GM21619 (cell line): ENCODE results near the gene CDH12.

Experiments used
- ATAC-seq: cut with Tn5 transposase; IDR thresholded peaks from one replicate; pipeline ENCODE4 v1.9.1; 2021; ENCODE audit not compliant: unreplicated experiment

The CDH12 gene

GRCh38 chr5:21856987-21857386 is 996.2 kb downstream of the CDH12 start:
- no peak for ATAC-seq

DNA sequence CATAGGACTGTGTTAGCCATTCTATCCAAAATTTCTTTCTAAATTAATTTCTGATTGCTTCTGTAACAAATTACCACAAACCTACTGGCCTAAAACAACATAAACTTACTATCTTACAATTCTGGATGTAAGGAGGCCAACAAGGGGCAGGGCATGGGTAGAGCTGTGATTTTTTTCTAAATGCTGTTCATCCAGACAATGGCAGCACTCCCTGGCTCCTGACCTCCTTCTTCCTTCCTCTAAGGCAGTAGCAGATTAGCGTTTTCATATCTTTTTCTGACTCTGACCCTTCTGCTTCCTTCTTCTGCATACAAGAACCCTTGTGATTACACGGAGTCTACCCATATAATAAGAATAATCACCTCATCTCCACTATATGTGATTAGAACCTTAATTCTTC is 1005.8 kb downstream of the CDH12 start:
- ATAC-seq: no peak

DNA sequence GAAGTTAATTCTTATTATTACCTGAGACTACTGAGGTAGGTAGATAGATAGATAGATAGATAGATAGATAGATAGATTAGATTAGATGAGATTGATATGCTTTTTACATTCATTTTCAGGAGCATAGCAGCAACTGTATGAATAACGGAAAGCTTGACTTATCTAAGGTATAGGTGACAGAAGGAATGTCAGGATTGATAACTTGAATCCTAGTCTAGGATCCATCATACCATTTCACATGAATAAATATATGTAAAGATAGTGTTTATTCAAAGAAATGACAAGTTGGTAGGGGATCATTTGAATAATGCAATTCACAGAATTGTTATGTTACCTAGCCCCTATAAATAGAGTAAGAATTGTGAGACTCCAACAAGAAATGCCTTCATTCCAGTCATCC is 1008.2 kb downstream of the CDH12 start:
- ATAC-seq: no peak

DNA sequence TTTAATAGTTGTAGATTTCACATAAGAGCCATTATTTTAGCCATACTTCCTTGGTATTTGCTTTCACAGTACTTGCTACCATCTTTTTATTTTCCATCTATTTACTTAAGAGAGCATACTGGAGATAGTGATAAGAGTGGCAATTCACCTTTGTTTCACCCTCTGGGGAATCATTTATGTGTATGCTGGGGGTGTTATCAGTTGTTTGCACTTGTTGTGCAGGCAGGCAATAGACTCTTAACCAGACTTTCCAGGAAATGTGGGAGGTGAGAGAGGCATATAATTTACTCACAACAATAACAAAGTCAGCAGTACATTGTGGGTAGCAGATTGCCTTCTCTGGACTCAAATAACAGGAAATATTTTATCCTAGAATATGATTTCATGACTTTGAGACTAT is 1018.3 kb downstream of the CDH12 start:
- ATAC-seq: no peak

- ATAC-seq: peak; percentile 88
These were observed 1021.9 kb downstream of the CDH12 start for GRCh38 chr5:21831145-21831787.

GRCh38 chr5:21826884-21827283 is 1026.3 kb downstream of the CDH12 start:
- ATAC-seq: no peak

GRCh38 chr5:21823588-21823987 is 1029.6 kb downstream of the CDH12 start:
- no peak for ATAC-seq

DNA sequence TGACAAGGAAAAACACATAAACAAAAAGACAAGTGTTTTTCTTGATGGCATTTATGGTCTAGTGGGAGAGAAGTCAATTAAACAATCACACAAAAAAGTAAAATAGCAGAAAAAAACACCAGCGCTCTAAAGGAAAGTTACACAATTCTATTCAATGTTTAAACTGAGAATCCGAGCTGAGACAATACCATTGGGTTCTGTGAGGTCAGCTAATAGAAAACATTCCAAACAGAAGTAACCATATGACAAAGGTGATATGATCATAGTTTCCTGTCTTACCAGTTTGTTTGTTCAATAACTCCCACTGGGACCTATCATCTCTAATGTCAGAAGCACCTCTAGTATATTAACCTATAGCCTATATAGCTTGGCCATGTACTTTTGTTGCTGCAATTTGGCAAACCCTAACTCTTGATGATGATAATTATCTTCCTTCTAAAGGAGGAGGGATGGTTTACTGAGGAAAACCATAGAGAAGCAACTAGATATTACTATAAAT is 1030.0 kb downstream of the CDH12 start:
- ATAC-seq: no peak

- no peak for ATAC-seq
These were observed 1032.6 kb downstream of the CDH12 start for GRCh38 chr5:21820527-21820926.

DNA sequence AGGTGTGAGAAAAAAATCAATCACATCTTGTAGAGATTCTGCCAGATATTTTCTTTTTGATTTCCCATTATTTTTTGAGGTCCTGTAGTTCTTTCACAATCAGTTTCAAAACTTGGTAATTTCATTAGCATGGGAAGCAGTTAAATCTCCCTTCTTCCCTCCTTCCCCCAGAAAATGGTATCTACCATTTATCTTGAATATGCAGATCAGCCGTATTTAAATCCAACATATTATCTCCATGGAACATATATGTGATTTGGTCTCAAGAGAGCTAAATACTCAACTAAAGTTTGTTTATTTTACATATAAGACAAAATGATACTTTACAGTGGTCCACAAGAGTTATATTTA is 1034.8 kb downstream of the CDH12 start:
- no peak for ATAC-seq

DNA sequence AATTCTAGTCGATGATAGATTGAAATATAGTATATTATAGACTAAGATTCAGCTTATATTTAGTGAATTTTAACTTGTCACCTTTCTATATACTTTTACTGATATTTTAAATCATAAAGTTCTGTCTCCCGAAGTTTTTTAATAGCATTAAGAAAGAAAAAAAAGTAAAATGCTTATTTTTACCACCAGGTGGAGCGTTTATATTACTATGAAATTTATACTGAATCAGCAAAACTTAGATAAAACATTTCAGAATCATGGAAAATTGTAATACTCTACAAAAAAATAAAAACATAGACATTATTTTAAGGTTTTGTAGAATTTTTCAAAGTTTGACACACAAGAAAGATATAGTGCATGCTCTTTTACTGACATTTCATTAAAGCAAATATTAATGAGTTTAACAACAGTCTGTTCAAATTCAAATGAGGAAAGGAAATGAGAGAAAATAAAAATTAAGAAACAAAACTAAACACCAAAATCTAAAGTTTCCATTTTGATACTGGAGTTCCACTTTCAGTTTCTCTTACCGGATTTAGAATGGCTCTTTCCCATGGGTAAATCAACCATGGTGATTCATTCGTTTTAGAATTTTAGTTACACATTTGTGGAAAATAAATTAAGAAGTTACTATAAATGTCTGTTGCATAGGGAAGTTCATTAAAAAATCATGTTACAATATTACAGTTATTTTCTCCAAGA is 1035.3 kb downstream of the CDH12 start:
- no peak for ATAC-seq

DNA sequence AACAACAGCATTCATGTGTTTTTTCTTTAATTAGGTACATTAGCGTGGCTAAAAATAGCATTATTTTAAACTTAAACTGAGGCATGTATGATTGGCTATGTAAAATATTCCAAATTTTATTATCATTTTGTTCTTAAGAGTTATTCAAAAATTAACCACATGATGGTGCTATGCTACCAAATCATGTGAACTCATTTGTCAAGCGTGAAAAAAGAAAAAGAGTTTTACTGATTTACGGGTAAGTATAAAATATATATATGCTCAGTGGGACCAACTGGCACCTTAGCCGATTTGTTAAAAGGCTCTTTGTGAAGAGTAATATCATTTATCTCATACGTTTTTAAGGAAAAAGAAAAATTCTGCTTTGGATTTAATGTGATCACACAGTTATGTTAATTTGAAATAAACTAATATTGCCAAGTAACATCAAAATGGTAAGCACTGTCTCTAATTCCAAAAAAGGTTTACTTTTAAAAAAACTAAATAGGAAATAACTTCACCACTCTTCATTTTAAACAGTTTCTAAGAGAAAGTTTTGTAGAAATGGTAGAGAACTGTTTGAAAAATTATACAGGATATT is 1042.3 kb downstream of the CDH12 start:
- ATAC-seq: no peak

DNA sequence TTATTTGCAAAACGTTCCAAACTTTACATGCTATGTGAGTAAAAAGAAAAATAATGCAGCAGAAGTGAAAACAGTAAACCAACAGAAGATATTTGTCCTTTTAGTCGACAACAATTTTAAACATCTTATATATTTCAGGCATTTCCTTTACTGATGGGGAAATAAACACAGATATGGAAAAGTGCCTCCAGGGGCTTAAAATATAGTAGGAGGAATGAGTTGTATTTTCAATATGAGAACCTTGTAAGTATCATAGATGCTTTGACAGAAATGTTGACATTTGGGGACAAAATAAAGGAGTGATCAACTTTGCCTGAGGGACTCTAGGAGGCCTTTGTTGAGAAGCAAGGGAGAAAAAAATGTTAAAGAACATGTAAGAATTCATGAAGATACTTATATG is 1043.5 kb downstream of the CDH12 start:
- ATAC-seq: no peak

GRCh38 chr5:21807953-21808352 is 1045.2 kb downstream of the CDH12 start:
- no peak for ATAC-seq

DNA sequence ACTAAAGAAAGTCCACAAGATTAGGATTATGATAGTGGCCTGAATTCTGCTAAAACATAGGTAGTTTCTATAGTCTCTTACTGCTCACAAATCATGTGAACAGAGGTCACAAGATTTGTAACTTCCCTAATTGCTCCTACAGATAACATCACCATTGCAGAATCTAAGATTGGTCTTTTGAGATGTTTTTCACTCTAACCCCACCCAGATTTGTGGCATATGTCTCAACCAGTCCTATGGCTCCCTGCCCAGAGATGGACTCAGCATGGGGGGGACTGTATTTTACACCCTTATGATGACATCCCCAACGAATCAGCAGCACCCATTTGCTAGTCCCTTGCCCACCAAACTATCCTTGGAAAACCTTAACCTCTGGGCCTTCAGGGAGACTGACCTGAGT is 1046.2 kb downstream of the CDH12 start:
- ATAC-seq: no peak

GRCh38 chr5:21806271-21806670 is 1046.9 kb downstream of the CDH12 start:
- no peak for ATAC-seq

GRCh38 chr5:21802869-21803490 is 1050.2 kb downstream of the CDH12 start:
- ATAC-seq: peak; percentile 49

DNA sequence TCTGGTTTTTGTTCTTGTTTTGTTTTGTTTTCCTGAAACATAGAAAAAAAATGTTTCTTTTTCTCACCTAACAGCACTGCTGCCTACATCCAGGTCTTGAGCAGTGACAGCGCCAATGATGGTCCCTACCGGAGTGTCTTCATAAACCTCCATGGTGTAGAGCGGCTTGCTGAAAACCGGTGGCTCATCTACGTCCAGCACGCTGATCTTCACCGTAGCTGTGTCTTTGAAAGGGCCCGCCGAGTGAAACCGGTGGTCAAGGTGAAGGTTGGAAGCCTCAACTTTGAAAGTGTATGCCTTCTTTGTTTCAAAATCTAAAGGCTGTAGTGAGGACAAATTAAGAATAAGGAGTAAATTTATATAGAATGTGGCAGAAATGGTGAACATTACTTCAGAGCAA is 1051.0 kb downstream of the CDH12 start:
- ATAC-seq: no peak

GRCh38 chr5:21792748-21793147 is 1060.4 kb downstream of the CDH12 start:
- ATAC-seq: no peak

- ATAC-seq: no peak
These were observed 1061.8 kb downstream of the CDH12 start for GRCh38 chr5:21791304-21791703.

- no peak for ATAC-seq
These were observed 1068.7 kb downstream of the CDH12 start for GRCh38 chr5:21784487-21784886.

DNA sequence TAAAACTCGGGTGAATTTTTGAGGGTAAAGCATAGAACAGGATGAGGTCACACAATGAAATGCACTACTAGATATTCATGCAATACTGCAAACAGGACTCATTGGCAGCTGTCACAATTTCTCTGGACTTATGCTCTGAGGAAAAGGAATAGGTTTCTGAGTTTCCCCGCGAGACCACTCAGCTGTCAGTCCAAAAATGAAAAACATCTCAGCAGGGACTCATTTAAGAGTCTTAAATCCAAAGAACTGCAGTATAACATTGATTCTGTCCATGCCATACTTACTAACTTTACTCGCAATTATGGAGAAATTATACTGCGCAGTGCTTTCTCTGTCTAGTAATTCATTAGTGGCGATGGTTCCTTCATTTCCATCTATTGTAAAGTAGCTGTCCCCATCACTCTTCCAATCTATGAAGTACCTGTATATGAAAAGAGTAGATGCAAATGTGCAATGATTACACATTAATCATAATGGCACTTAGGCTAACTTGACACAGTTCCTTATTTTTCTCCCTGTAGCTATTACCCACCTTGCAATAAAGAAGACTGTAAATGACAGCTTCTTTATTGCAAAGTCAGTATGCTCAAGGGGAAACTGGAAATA is 1070.0 kb downstream of the CDH12 start:
- ATAC-seq: no peak
